Tibial nerve (tissue), 4 donors: ENCODE data around the gene EIF2S1. TPM values are rescaled to one million over a fixed set of nuclear protein-coding genes. Genes with fewer than 3 reads are reported as not detected.

Source experiments
- DNase-seq, 2 donors: peaks; one replicate each; pipeline ENCODE4 v3.0.0-alpha.2; 2019; ENCODE audit warnings: low spot score in 2 of 2
- H3K27ac ChIP-seq, 4 donors: fragments of 200-600 bp; sonication (generic) in 3 of 4; one replicate each; pipeline ENCODE4 v1.5.1; 2017 to 2019; ENCODE audit warnings: mild to moderate bottlenecking in 1 of 4
- H3K27me3 ChIP-seq, 2 donors: fragments of 200-600 bp; sonication (generic) in 1 of 2; one replicate each; pipeline versions ENCODE4 v1.5.1 to v1.6.0; 2017 to 2019
- H3K36me3 ChIP-seq, 3 donors: fragments of 200-600 bp; sonication (generic); one replicate each; pipeline ENCODE4 v1.5.1; 2018 to 2019
- H3K4me1 ChIP-seq, 4 donors: fragments of 200-600 bp; sonication (generic) in 3 of 4; one replicate each; pipeline ENCODE4 v1.5.1; 2017 to 2019
- H3K4me3 ChIP-seq, 4 donors: fragments of 200-600 bp; sonication (generic) in 3 of 4; one replicate each; pipeline ENCODE4 v1.5.1; 2017 to 2019; ENCODE audit warnings: mild to moderate bottlenecking in 1 of 4, moderate library complexity in 1 of 4
- H3K9me3 ChIP-seq, 4 donors: fragments of 200-600 bp; sonication (generic) in 3 of 4; one replicate each; pipeline ENCODE4 v1.5.1; 2017 to 2019
- EP300 ChIP-seq, 2 donors: sonication (generic); formaldehyde crosslinking; IDR thresholded peaks; one replicate each; pipeline ENCODE4 v1.6.1; 2017; ENCODE audit warnings: antibody characterized with exemption in 2 of 2, mild to moderate bottlenecking in 1 of 2
- POLR2A ChIP-seq, 2 donors: fragments of 450-650 bp; IDR thresholded peaks; one replicate each; pipeline ENCODE4 v1.6.1; 2017; ENCODE audit warnings: antibody characterized with exemption in 2 of 2, mild to moderate bottlenecking in 2 of 2, moderate library complexity in 2 of 2
- WGBS, 2 donors: methylation state at CpG; one replicate each; pipeline ENCODE4 v1.1.5; 2018; 5-methylcytosine and 5-hydroxymethylcytosine counted together
- total RNA-seq, 4 donors: library from RNA; depleted of rRNA; stranded (reverse); fragments of >200 nt; gene quantifications; one replicate each; pipeline ENCODE4 v1.1.0, GENCODE V29; 2016
- TF ChIP-seq, protein P1 (sequence below), 5 experiments: fragments of 200-600 bp in 3 of 5; fragments of 450-650 bp in 2 of 5; sonication (generic) in 3 of 5; IDR thresholded peaks; one replicate each; pipeline ENCODE4 v1.5.1; 2016 to 2019; ENCODE audit warnings: antibody characterized with exemption in 5 of 5, mild to moderate bottlenecking in 3 of 5, moderate library complexity in 2 of 5

The EIF2S1 gene
- total RNA-seq, 4 donors from 2014 or later, result 34.8 to 71.9 (median 61.3) TPM

DNA sequence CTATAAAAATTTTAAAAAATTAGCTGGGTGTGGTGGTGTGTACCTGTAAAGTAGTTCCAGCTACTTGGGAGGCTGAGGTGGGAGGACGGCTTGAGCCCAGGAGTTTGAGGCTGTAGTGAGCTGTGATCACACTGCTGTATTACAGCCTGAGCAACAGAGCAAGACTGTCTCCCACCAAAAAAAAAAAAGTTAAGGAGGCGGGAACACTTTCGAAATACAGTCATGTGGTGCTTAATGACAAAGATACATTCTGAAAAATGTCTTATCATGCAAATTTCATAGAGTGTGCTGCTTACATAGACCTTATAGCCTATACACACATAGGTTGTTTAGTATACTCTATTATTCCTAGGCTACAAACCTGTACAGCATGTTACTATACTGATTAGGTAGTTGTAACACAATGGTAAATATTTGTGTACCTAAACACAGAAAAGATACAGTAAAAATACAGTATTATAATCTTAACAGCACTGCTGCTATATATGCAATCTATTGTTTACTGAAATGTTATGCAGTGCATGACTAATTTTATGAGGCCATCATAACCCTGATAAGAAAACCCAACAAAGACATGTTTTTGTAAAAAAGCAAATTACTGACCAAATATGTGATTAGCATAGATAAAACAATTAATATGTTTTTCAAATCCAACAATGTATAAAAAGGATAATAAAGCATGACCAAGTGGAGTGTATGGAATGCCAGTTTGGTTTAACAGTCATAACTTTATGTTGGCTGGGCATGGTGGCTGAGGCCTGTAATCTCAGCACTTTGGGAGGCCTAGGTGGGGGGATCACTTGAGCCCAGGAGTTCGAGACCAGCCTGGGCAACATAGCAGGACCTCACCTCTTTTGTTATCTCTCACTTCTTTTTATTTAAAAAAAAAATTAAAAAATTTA lies 11.4 kb downstream of the EIF2S1 start:
- DNase-seq, result no peak
- 90 to 94% methylated on average over 4 of the region's 4 CpGs for WGBS, 2 donors
- H3K9me3 ChIP-seq, result no peaks in the 10 kb centered on the region
- no peaks in the 10 kb centered on the region for H3K27me3 ChIP-seq
- TF ChIP-seq, protein P1, sequence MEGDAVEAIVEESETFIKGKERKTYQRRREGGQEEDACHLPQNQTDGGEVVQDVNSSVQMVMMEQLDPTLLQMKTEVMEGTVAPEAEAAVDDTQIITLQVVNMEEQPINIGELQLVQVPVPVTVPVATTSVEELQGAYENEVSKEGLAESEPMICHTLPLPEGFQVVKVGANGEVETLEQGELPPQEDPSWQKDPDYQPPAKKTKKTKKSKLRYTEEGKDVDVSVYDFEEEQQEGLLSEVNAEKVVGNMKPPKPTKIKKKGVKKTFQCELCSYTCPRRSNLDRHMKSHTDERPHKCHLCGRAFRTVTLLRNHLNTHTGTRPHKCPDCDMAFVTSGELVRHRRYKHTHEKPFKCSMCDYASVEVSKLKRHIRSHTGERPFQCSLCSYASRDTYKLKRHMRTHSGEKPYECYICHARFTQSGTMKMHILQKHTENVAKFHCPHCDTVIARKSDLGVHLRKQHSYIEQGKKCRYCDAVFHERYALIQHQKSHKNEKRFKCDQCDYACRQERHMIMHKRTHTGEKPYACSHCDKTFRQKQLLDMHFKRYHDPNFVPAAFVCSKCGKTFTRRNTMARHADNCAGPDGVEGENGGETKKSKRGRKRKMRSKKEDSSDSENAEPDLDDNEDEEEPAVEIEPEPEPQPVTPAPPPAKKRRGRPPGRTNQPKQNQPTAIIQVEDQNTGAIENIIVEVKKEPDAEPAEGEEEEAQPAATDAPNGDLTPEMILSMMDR (IDR thresholded peaks at IDR 0.05), result no peak
- no peak overlapping the region for H3K27ac ChIP-seq
- peaks cover 0 to 17% (median 0%) of the 10 kb centered on the region in 4 donors for H3K4me1 ChIP-seq
- H3K36me3 ChIP-seq, result peaks cover 0 to 92% (median 0%) of the 10 kb centered on the region in 3 donors
- no peak overlapping the region for H3K4me3 ChIP-seq

DNA sequence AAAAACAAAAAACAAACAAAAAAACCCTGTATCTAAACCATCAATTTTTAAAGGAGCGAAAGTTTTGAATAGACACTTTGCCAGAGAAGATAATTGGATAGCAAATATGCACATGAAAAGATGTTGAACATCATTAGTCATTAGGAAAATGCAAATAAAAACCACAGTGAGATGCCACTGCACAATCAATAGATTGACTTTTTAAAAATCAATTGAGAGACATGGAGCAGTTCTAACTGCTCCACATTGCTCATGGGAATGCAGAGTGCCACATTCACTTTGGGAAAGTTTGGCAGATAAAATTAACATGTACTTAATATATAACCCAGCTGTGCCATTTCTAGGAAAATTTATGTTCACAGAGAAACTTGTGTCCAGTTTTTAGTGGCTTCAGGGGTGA lies 12.7 kb downstream of the EIF2S1 start:
- DNase-seq, result no peak
- Histone ChIP-seq H3K9me3 (no peaks in the 10 kb centered on the region), H3K27ac (no peak overlapping the region), H3K4me1 (peaks cover 0 to 9% (median 0%) of the 10 kb centered on the region in 4 donors), H3K27me3 (no peaks in the 10 kb centered on the region), H3K36me3 (peaks cover 0 to 92% (median 8%) of the 10 kb centered on the region in 3 donors), H3K4me3 (no peak overlapping the region)
- TF ChIP-seq EP300 (IDR thresholded peaks at IDR 0.05) (no peak), POLR2A (IDR thresholded peaks at IDR 0.05) (no peak)
- TF ChIP-seq, protein P1 (IDR thresholded peaks at IDR 0.05), result no peak
- WGBS, 2 donors, result 96 to 100% methylated on average over 1 of the region's 1 CpG

DNA sequence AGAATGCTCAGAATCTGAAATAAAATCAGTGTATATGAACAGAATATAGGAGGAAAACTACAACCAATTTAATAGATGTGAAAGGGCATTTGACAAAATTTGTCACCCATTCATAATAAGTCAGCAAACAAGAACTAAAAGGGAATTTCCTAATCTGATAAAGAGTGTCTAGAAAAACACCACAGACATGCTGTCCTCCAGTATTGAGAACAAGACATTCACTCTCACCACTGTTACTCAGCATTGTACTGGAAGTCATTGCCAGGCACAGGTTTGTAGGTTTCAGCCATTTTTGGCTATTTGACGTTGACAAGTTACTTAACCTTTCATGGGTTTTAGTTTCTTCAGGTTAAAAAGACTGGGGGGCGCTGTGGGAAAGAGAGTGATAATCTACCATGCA lies 13.2 kb downstream of the EIF2S1 start:
- no peak overlapping the region for H3K27ac ChIP-seq
- no peaks in the 10 kb centered on the region for H3K27me3 ChIP-seq
- no peak overlapping the region for H3K4me3 ChIP-seq
- no peaks in the 10 kb centered on the region for H3K9me3 ChIP-seq
- H3K36me3 ChIP-seq, result peaks cover 0 to 91% (median 10%) of the 10 kb centered on the region in 3 donors
- TF ChIP-seq EP300 (IDR thresholded peaks at IDR 0.05) (no peak), POLR2A (IDR thresholded peaks at IDR 0.05) (no peak)
- TF ChIP-seq, protein P1 (IDR thresholded peaks at IDR 0.05), result no peak
- DNase-seq, result no peak
- H3K4me1 ChIP-seq, result peaks cover 0 to 5% (median 0%) of the 10 kb centered on the region in 4 donors
- 70 to 78% methylated on average over 2 of the region's 2 CpGs for WGBS, 2 donors

DNA sequence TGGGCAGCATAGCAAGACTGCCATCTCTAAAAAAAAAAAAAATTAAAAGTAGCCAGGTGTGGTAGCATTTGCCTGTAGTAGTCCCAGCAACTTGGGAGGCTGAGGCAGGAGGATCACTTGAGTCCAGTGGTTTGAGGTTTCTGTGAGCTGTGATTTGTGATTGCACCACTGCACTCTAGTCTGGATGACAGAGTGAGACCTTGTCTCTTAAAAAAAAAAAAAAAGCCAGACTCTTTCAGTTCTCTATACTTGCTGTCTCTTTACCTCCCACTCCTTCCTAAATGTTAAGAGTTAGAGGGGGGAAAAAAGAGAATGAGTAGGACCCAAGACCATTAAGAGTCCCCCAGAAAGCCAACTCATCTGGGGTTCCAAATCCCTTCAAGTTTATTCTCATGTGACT lies 17.8 kb downstream of the EIF2S1 start:
- no peak for DNase-seq
- TF ChIP-seq POLR2A (IDR thresholded peaks at IDR 0.05) (no peak), EP300 (IDR thresholded peaks at IDR 0.05) (no peak)
- TF ChIP-seq, protein P1 (IDR thresholded peaks at IDR 0.05), result no peak
- Histone ChIP-seq H3K4me1 (peaks cover 0 to 5% (median 0%) of the 10 kb centered on the region in 4 donors), H3K9me3 (no peaks in the 10 kb centered on the region), H3K36me3 (peaks cover 5 to 92% (median 17%) of the 10 kb centered on the region in 3 donors), H3K4me3 (no peak overlapping the region), H3K27me3 (no peaks in the 10 kb centered on the region), H3K27ac (no peak overlapping the region)

DNA sequence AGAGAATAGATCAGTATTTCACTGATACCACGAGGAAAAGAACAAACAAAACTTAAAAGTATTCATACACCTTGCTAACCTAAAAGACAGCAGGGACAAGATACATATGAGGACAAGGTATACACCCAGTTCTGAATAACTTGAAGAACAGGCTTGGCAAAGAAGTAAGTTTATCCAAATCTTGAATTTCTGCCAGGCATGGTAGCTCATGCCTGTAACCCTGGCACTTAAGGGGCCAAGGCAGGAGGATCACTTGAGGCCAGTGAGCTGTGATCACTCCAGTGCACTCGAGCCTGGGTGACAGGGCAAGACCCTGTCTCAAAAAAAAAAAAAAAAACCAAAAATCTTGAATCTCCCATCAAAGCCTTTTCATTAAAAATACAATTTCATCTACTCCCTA lies 25.0 kb downstream of the EIF2S1 start:
- Histone ChIP-seq H3K4me3 (no peak overlapping the region), H3K4me1 (no peaks in the 10 kb centered on the region), H3K36me3 (peaks cover 7 to 66% (median 8%) of the 10 kb centered on the region in 3 donors), H3K27ac (no peak overlapping the region), H3K27me3 (no peaks in the 10 kb centered on the region), H3K9me3 (no peaks in the 10 kb centered on the region)
- no peak for DNase-seq
- TF ChIP-seq, protein P1 (IDR thresholded peaks at IDR 0.05), result no peak
- TF ChIP-seq POLR2A (IDR thresholded peaks at IDR 0.05), result no peak
- TF ChIP-seq EP300 (IDR thresholded peaks at IDR 0.05), result no peak
- 76 to 81% methylated on average over 2 of the region's 2 CpGs for WGBS, 2 donors
